K562 (cell line): Measurements from ENCODE around the gene CD274. TPM values are rescaled to one million over a fixed set of nuclear protein-coding genes. Genes with fewer than 3 reads are reported as not detected.

ENCODE experiments used
- ATAC-seq: fragments of 200-7000 bp; cut with Tn5 transposase; 3 replicates; pipeline ENCODE4 v1.9.1; 2020; ENCODE audit warnings: moderate library complexity
- BruUV-seq: library from RNA; stranded (reverse); fragments of 400-500 nt; replicated peaks from 2 replicates; lab custom pipeline; 2021; lab: Mats Ljungman, UMichigan
- CTCF ChIA-PET: fragments of 300-600 bp; formaldehyde crosslinking; extraction: SDS; loops from one replicate; lab custom pipeline; 2021; ENCODE audit warnings: low intra/inter-chr PET ratio; lab: Yijun Ruan, JAX
- POLR2A ChIA-PET: fragments of 300-600, 350-650 bp; sonication (Branson Sonifier 250); formaldehyde crosslinking; extraction: SDS; loops from one replicate; lab custom pipeline; 2021; ENCODE audit warnings: antibody characterized with exemption, inconsistent platforms; lab: Yijun Ruan, JAX
- DNase-seq, 4 experiments: peaks; one replicate each; pipeline versions ENCODE4 v3.0.0 to v3.0.0-alpha.2; 2011 to 2018; ENCODE audit warnings: low spot score in 3 of 4, mixed read lengths in 3 of 4; ENCODE audit errors: extremely low read depth in 1 of 4
- FAIRE-seq: peaks from 2 replicates; lab custom pipeline; 2011; peaks lifted over from hg19 to GRCh38; lab: Jason Lieb, UNC
- H2AFZ ChIP-seq: 2 replicates; pipeline ENCODE4 v1.6.0; 2011; ENCODE audit warnings: low read depth, low read length, control low read depth, inconsistent platforms
- H3K27ac ChIP-seq: fragments of 200-600 bp; 3 replicates; pipeline ENCODE4 v1.8.0; 2011; ENCODE audit warnings: low read depth, mild to moderate bottlenecking, control low read depth, inconsistent platforms, low read length, moderate library complexity, mixed read lengths; ENCODE audit errors: extremely low read depth
- H3K27me3 ChIP-seq, 2 experiments: fragments of 300-600 bp in 1 of 2; 2 replicates in 1 of 2; 3 replicates in 1 of 2; pipeline versions ENCODE4 v1.6.0 to v1.8.0; 2011; ENCODE audit warnings: inconsistent platforms in 2 of 2, low read length in 2 of 2, mild to moderate bottlenecking in 1 of 2, mixed read lengths in 1 of 2, moderate library complexity in 1 of 2; ENCODE audit not compliant: control insufficient read depth in 2 of 2, insufficient read depth in 2 of 2
- H3K36me3 ChIP-seq: fragments of 300-600 bp; 3 replicates; pipeline ENCODE4 v1.8.0; 2011; ENCODE audit warnings: mild to moderate bottlenecking, low read length, inconsistent platforms; ENCODE audit not compliant: control insufficient read depth, insufficient read depth
- H3K4me1 ChIP-seq, 2 experiments: fragments of 200-600 bp in 1 of 2; replicated peaks in 1 of 2; 2 replicates in 1 of 2; 3 replicates in 1 of 2; pipeline versions ENCODE4 v1.5.1 to v1.8.0; 2011; ENCODE audit warnings: inconsistent platforms in 2 of 2, low read length in 2 of 2, mild to moderate bottlenecking in 1 of 2, mixed read lengths in 1 of 2, moderate library complexity in 1 of 2; ENCODE audit not compliant: control insufficient read depth in 2 of 2, insufficient read depth in 2 of 2
- H3K4me2 ChIP-seq: 2 replicates; pipeline ENCODE4 v1.6.1; 2011; ENCODE audit warnings: low read length, control low read depth, inconsistent platforms, mixed read lengths; ENCODE audit not compliant: insufficient read depth
- H3K4me3 ChIP-seq: fragments of 200-600 bp; sonication (generic), shearing (Covaris generic); 2 replicates; pipeline ENCODE4 v1.5.1; 2016; ENCODE audit warnings: control low read depth, inconsistent platforms
- H3K79me2 ChIP-seq: fragments of 200-600 bp; 3 replicates; pipeline ENCODE4 v1.8.0; 2011; ENCODE audit warnings: low read length, inconsistent platforms; ENCODE audit not compliant: control insufficient read depth, insufficient read depth
- H3K9ac ChIP-seq, 2 experiments: 2 replicates each; pipeline versions ENCODE4 v1.6.0 to v1.6.1; 2011; ENCODE audit warnings: low read depth in 2 of 2, low read length in 2 of 2, control low read depth in 1 of 2, inconsistent platforms in 1 of 2, mild to moderate bottlenecking in 1 of 2, mixed read lengths in 1 of 2; ENCODE audit not compliant: insufficient read depth in 1 of 2
- H3K9me1 ChIP-seq: one replicate; pipeline ENCODE4 v1.6.0; 2011; ENCODE audit warnings: inconsistent platforms, mild to moderate bottlenecking, low read length, moderate library complexity; ENCODE audit not compliant: control insufficient read depth, insufficient read depth
- H3K9me3 ChIP-seq: replicated peaks from 2 replicates; pipeline ENCODE4 v1.5.1; 2011; ENCODE audit warnings: low read depth, low read length, inconsistent platforms; ENCODE audit not compliant: control insufficient read depth, insufficient read depth
- H4K20me1 ChIP-seq: replicated peaks from 2 replicates; pipeline ENCODE4 v1.6.1; 2011; ENCODE audit warnings: low read length, inconsistent platforms, mixed read lengths; ENCODE audit not compliant: control insufficient read depth, insufficient read depth
- NCOA1 ChIP-seq: fragments of 450-650 bp; IDR thresholded peaks from 2 replicates; pipeline ENCODE4 v1.6.1; 2016; ENCODE audit warnings: low read depth
- WGBS: fragments of 100-300 bp; shearing (Covaris generic); methylation state at CpG from one replicate; pipeline ENCODE4 v1.1.6; 2016; ENCODE audit warnings: low coverage, mixed read lengths; ENCODE audit not compliant: insufficient coverage; ENCODE audit errors: missing lambda C conversion rate; 5-methylcytosine and 5-hydroxymethylcytosine counted together
- in situ Hi-C: fragments of 300-500 bp; cut with MboI; formaldehyde crosslinking; loops from 4 replicates; pipeline ENCODE4 v1.15.0; 2018; ENCODE audit warnings: inconsistent platforms, mixed read lengths
- intact Hi-C: fragments of 100-400 bp; cut with micrococcal nuclease; formaldehyde crosslinking; loops from 2 replicates; pipeline ENCODE4 v1.14.2; 2022
- polyA plus RNA-seq, 8 experiments: library from polyadenylated mRNA; depleted of rRNA in 4 of 8; stranded (reverse) in 5 of 8; unstranded in 3 of 8; fragments of >200 nt; fragmentation: Nextera tagmentation in 2 of 8; fragmentation: Illumina TruSeq in 1 of 8; extraction: Ambion mirVana in 2 of 8; extraction: Trizol in 1 of 8; gene quantifications; 2 replicates each; pipeline versions ENCODE4 v1.2.1 to v1.2.3, GENCODE V29; 2011 to 2014; ENCODE audit warnings: inconsistent platforms in 1 of 8, missing spikeins in 1 of 8
- total RNA-seq, 7 experiments: library from RNA; depleted of rRNA in 6 of 7; stranded (reverse); fragments of >200 nt in 6 of 7; fragmentation: Illumina TruSeq in 2 of 7; extraction: Trizol in 2 of 7; gene quantifications; 2 replicates each; pipeline versions ENCODE4 v1.2.1 to v1.2.3, GENCODE V29; 2011 to 2021; ENCODE audit warnings: low replicate concordance in 1 of 7
- TF ChIP-seq, protein P1 (sequence below): fragments of 450-650 bp; formaldehyde crosslinking; IDR thresholded peaks from 2 replicates; pipeline ENCODE4 v1.4.0; 2020; ENCODE audit warnings: mild to moderate bottlenecking, mixed read lengths
- TF ChIP-seq, protein P2 (sequence below): sonication (generic); formaldehyde crosslinking; IDR thresholded peaks from 2 replicates; pipeline ENCODE4 v1.5.0; 2020; ENCODE audit warnings: missing genetic modification reagents

The CD274 gene
- total and polyA plus RNA-seq, 9 of the 15 experiments (the other 6 are each of a cell fraction or from before 2014, with no cell fraction given): 0.07 to 0.51 (median 0.30) TPM; not detected in 1

GRCh38 chr9:5482194-5482593 is 31.9 kb downstream of the CD274 start:
- CTCF ChIA-PET: no interaction called here
- H3K9me1 ChIP-seq: no peaks in the 10 kb centered on the region
- H2AFZ ChIP-seq: no peak overlapping the region
- POLR2A ChIA-PET: interaction anchor here (0.5 kb wide), 1 partner anchor 939 kb away, joined by 3 read pairs; no protein-coding TSS in a partner anchor
- no peaks in the 10 kb centered on the region for H3K36me3 ChIP-seq
- TF ChIP-seq, protein P1, sequence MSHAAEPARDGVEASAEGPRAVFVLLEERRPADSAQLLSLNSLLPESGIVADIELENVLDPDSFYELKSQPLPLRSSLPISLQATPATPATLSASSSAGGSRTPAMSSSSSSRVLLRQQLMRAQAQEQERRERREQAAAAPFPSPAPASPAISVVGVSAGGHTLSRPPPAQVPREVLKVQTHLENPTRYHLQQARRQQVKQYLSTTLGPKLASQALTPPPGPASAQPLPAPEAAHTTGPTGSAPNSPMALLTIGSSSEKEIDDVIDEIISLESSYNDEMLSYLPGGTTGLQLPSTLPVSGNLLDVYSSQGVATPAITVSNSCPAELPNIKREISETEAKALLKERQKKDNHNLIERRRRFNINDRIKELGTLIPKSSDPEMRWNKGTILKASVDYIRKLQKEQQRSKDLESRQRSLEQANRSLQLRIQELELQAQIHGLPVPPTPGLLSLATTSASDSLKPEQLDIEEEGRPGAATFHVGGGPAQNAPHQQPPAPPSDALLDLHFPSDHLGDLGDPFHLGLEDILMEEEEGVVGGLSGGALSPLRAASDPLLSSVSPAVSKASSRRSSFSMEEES (CRISPR knock-in tag): peak; percentile 22
- no peak for TF ChIP-seq NCOA1
- TF ChIP-seq, protein P2, sequence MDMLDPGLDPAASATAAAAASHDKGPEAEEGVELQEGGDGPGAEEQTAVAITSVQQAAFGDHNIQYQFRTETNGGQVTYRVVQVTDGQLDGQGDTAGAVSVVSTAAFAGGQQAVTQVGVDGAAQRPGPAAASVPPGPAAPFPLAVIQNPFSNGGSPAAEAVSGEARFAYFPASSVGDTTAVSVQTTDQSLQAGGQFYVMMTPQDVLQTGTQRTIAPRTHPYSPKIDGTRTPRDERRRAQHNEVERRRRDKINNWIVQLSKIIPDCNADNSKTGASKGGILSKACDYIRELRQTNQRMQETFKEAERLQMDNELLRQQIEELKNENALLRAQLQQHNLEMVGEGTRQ: peak; percentile 34; the same call in 1 of the 2 replicates
- TF ChIP-seq, all 486 proteins: peak for 2
- intact Hi-C loops (no loop called here), in situ Hi-C loops (no loop called here)
- Histone ChIP-seq H4K20me1 (no peaks in the 10 kb centered on the region), H3K4me2 (no peak overlapping the region), H3K4me1 (no peaks in the 10 kb centered on the region), H3K9me3 (no peaks in the 10 kb centered on the region), H3K27me3 (no peaks in the 10 kb centered on the region), H3K4me3 (no peak overlapping the region), H3K9ac (no peak overlapping the region; a peak in 1 of 4 replicates), H3K79me2 (no peaks in the 10 kb centered on the region), H3K27ac (no peak overlapping the region)
- DNase-seq: no peak
- FAIRE-seq: no peak
- no peak for ATAC-seq
- no TSS peak for BruUV-seq
- 10% methylated on average over 8 of the region's 8 CpGs for WGBS
